CD4-positive, alpha-beta T cell treated with Interleukin-15 for 1 hour (primary cell): ENCODE data around the gene SLC9A9.

Experiments used
- DNase-seq: peaks from one replicate; pipeline ENCODE4 v3.0.0-alpha.2; 2020

Gene SLC9A9

GRCh38 chr3:143484846-143485512 lies 363.3 kb downstream of the SLC9A9 start:
- DNase-seq, result no peak

- no peak for DNase-seq
Observed at GRCh38 chr3:143483214-143483613, 365.1 kb downstream of the SLC9A9 start.

GRCh38 chr3:143482106-143483088 lies 365.9 kb downstream of the SLC9A9 start:
- no peak for DNase-seq

GRCh38 chr3:143480344-143480743 lies 367.9 kb downstream of the SLC9A9 start:
- no peak for DNase-seq

GRCh38 chr3:143479727-143480126 lies 368.5 kb downstream of the SLC9A9 start:
- DNase-seq, result no peak

GRCh38 chr3:143478115-143478693 lies 370.1 kb downstream of the SLC9A9 start:
- no peak for DNase-seq

GRCh38 chr3:143476965-143477640 lies 371.2 kb downstream of the SLC9A9 start:
- no peak for DNase-seq

- DNase-seq, result no peak
Observed at GRCh38 chr3:143475981-143476380, 372.3 kb downstream of the SLC9A9 start.

GRCh38 chr3:143472731-143473523 lies 375.3 kb downstream of the SLC9A9 start:
- DNase-seq, result no peak

GRCh38 chr3:143471705-143472104 lies 376.6 kb downstream of the SLC9A9 start:
- DNase-seq, result no peak

GRCh38 chr3:143469159-143469558 lies 379.1 kb downstream of the SLC9A9 start:
- DNase-seq, result no peak

GRCh38 chr3:143465666-143466065 lies 382.6 kb downstream of the SLC9A9 start:
- DNase-seq, result no peak

- DNase-seq, result no peak
Observed at GRCh38 chr3:143464850-143465249, 383.4 kb downstream of the SLC9A9 start.

- no peak for DNase-seq
Observed at GRCh38 chr3:143455480-143455879, 392.8 kb downstream of the SLC9A9 start.

- DNase-seq, result no peak
Observed at GRCh38 chr3:143450632-143451031, 397.6 kb downstream of the SLC9A9 start.

- no peak for DNase-seq
Observed at GRCh38 chr3:143447491-143447890, 400.8 kb downstream of the SLC9A9 start.

- no peak for DNase-seq
Observed at GRCh38 chr3:143445118-143445517, 403.1 kb downstream of the SLC9A9 start.

- peak; percentile 79 for DNase-seq
Observed at GRCh38 chr3:143443851-143444331, 404.4 kb downstream of the SLC9A9 start.

GRCh38 chr3:143442814-143443447 lies 405.3 kb downstream of the SLC9A9 start:
- no peak for DNase-seq

GRCh38 chr3:143441516-143442171 lies 406.6 kb downstream of the SLC9A9 start:
- no peak for DNase-seq

GRCh38 chr3:143439817-143440216 lies 408.5 kb downstream of the SLC9A9 start:
- no peak for DNase-seq
